Activated CD4-positive, alpha-beta T cell treated with anti-CD3 and anti-CD28 coated beads for 24 hours (primary cell): ENCODE data around the gene PASK.

Source experiments
- DNase-seq, 2 donors: peaks; one replicate each; pipeline ENCODE4 v3.0.0-alpha.2; 2020; ENCODE audit warnings: low read depth in 2 of 2

Gene PASK

GRCh38 chr2:241180495-241180894 lies 31.2 kb upstream of the PASK start:
- DNase-seq = no peak

DNA sequence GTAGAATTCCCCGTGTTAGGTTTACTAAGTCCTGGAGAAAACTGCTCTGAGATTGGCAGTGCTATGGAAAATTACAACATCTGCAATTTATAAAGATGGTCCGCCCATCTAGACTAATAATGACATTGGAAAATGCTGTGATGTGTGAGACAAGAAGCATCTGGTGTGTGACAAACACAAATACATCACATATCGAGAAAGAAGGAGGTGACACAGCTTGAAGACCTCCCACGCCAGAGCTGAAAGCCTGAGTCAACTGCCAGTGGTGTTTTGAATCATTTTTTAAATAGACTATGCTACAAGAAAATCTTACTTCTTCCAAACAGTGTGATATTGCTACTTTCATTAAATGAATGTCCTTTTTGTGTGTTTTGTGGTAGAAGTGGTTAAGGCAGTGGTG lies 30.6 kb upstream of the PASK start:
- peak in 1 of 2 donors; percentile 4 for DNase-seq

DNA sequence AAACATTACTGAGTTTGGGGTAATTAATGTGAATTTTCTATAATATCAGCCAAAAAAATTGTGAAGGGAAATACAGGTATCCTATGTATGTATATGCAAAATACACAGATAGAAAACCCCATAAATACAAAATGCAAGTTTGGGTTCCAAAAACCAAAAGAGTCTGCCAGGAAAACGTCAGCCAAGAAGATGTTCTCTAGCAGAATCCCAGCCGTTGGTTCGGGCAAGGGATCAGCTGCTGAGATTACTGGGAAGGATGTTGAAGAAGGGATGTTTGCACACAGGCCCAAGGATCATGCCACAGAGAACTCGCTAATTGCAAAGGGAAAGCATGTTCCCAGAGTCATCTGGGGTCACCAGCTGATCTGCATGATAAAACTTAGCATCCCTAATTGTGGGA lies 29.7 kb upstream of the PASK start:
- DNase-seq = no peak

- DNase-seq = no peak
Observed at GRCh38 chr2:241177526-241178334, 28.5 kb upstream of the PASK start.

DNA sequence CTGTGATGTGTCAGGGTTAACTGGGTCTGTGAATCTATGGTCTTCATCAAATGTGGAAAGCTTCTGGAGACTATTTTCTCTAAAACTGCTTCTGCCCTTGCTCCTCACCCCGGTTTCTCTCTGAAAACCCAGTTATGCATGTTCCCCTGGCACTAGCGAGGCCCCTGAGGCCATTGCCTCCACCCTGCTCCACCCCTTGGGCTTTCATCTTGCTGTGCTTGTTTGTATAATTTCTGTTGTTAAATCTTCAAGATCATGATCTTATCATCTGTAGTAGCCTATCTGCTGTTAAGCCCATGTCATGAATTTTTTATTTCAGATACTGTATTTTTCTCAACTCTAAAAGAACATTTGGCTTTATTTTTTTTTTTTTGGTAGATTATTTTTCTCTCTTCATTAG lies 24.3 kb upstream of the PASK start:
- no peak for DNase-seq

DNA sequence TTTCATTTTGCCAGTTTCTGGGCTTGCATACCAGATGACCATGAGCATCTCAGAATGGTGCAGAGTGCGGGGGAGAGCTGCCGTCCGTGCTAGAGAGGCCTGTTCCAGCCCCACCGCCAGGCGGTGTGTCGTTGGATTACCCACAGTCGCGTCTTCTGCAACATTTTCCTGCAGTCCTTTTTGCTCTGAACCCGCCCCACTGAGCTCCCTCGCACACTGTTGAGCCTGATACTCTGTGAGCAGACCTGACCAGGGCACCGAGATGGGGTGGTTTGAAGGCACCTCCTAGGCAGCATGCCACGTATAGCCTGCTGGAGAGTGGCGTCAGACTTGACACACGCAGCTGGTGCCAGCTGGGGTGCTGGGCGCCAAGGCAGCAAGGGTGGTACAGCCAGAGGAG lies 19.1 kb upstream of the PASK start:
- DNase-seq = no peak

GRCh38 chr2:241163601-241164118 lies 14.4 kb upstream of the PASK start:
- no peak for DNase-seq

DNA sequence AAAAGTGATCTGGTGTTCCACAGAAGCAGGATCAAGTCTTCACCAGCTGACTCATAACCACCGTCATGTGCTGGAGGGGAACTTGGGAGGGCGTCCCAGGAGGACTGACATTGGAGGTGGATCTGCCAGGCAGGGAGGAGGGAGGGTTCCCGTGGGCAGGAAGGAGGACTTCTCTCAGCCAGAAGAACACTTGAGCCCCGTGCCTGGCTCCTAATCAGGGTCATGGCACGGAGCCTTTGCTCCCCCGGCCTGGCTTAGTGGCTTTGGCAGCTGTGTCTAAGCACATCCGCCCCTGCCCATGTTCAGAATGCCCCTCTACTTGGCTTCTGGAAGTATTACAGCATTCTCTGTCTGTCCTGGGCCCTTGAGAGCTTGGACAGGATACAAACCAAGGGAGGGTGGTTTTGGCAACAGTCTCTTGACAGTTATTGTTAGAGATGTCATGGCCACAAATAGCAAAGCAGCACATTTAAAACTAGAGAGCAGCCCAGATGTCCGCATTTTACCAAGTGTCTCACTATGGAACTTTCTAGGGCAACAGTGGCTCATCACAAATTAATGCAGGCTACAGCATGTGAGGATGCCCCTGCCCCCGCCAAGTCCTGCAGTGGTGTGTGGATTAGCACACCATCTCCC lies 12.5 kb upstream of the PASK start:
- DNase-seq = no peak

DNA sequence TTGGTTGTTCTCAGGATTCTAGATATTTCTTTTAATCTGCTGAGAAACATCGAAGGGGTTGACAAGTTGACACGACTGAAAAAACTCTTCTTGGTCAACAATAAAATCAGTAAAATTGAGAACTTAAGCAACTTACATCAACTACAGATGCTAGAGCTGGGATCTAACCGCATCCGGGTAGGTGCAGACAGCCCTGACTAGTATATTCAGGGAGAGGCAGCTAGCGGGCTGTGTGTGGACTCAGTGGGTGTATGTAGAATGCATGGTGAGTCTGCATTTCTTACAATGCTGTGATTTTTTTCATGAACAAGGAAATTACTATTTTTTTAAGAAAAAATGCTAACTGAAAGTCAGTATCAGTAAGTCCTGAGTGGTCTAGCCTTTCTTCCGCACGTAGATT lies 11.0 kb upstream of the PASK start:
- DNase-seq = no peak

DNA sequence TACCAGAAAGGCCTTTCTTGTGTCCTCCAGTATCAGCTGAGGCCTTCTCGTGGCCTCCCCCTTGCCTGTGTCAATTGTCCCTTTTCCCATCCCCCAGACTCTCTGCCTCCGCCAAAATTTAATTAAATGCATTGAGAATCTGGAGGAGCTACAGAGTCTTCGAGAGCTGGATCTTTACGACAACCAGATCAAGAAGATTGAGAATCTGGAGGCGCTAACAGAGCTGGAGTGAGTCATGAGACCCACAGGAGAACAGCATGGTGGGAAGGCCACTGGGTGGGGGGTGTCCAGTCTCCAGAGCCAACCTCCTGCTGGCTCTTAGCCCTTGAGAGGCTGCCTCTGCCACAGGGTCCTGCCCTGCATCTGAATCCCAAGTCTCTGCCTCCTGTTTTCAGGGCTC lies 9.8 kb upstream of the PASK start:
- no peak for DNase-seq

DNA sequence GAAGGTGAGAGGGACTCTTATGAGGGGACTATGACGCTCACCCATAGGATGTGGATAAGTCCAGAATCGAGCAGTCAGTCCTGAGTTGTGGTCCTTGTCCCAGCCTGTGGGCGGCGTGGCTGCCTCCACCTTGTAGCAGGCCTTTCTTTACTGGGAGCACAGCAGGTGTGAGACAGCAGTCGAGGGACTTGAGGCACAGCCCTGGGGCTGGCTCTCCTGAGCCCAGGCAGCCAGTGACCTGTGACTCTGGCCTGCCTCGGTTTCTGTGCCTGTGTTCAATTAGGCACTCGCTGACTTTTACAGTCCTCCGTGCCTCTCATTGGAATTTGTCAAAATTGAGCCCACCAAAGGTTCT lies 9.3 kb upstream of the PASK start:
- DNase-seq = no peak

- no peak for DNase-seq
Observed at GRCh38 chr2:241157841-241158545, 8.7 kb upstream of the PASK start.

GRCh38 chr2:241156971-241157441 lies 7.7 kb upstream of the PASK start:
- no peak for DNase-seq

- no peak for DNase-seq
Observed at GRCh38 chr2:241155936-241156335, 6.7 kb upstream of the PASK start.

DNA sequence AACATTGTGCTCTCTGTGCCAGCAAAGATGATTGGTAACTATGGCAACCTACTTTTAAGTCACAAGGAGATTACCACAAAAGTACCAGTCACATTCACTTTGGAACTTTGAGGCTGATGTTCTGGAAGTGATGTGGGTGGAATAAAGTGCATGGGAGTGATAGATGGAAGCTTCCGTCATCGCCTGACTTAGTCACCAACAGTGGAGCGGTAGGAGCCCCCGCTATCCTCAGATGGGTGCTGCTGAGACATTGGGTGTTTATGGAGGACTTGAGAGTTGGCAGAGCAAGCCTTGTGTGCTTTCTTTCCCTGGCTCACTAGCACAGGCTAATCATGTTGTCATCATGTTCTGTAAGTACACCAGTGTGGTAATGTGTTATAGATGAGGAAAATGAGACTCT lies 5.6 kb upstream of the PASK start:
- DNase-seq = peak; percentile 9 to 15

GRCh38 chr2:241153616-241154015 lies 4.3 kb upstream of the PASK start:
- no peak for DNase-seq

- no peak for DNase-seq
Observed at GRCh38 chr2:241151934-241152660, 2.8 kb upstream of the PASK start.

- DNase-seq = no peak
Observed at GRCh38 chr2:241150660-241151530, 1.6 kb upstream of the PASK start.

GRCh38 chr2:241149925-241150659 lies 820 bp upstream of the PASK start, which contains the start of gene PPP1R7:
Gene PPP1R7 (plus strand): TSS chr2:241150467. CDS start chr2:241150496, 29 bp downstream.
- peak; percentile 88 to 92 for DNase-seq

GRCh38 chr2:241149675-241149924 lies 328 bp upstream of the PASK start:
- no peak for DNase-seq
